ENCODE measurements around the gene SHROOM3. TPM values are rescaled to one million over a fixed set of nuclear protein-coding genes. Genes with fewer than 3 reads are reported as not detected.

SHROOM3 gene
- total and polyA plus RNA-seq, 10 donors: 0.37 to 23.9 (median 8.3) TPM

GRCh38 chr4:76765473-76766183 lies 330.6 kb downstream of the SHROOM3 start:
- WGBS, 5 donors: 81 to 88% (median 83%) methylated on average over 14 of the region's 14 CpGs
- intact Hi-C loops (cut with DNase I; ENCODE audit: low total_unique reads): no loop called here
- Histone ChIP-seq H3K4me3 (no peak overlapping the region), H3K4me1 (peaks cover 0 to 7% (median 0%) of the 10 kb centered on the region in 6 donors), H3K36me3 (peaks cover 0 to under 1% (median 0%) of the 10 kb centered on the region in 6 donors), H3K27ac (no peak overlapping the region), H3K27me3 (replicated peaks in 1 of 7) (no peaks in the 10 kb centered on the region), H3K9me3 (no peaks in the 10 kb centered on the region)
- DNase-seq: no peak
- TF ChIP-seq, protein P1, sequence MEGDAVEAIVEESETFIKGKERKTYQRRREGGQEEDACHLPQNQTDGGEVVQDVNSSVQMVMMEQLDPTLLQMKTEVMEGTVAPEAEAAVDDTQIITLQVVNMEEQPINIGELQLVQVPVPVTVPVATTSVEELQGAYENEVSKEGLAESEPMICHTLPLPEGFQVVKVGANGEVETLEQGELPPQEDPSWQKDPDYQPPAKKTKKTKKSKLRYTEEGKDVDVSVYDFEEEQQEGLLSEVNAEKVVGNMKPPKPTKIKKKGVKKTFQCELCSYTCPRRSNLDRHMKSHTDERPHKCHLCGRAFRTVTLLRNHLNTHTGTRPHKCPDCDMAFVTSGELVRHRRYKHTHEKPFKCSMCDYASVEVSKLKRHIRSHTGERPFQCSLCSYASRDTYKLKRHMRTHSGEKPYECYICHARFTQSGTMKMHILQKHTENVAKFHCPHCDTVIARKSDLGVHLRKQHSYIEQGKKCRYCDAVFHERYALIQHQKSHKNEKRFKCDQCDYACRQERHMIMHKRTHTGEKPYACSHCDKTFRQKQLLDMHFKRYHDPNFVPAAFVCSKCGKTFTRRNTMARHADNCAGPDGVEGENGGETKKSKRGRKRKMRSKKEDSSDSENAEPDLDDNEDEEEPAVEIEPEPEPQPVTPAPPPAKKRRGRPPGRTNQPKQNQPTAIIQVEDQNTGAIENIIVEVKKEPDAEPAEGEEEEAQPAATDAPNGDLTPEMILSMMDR (IDR thresholded peaks at IDR 0.05 in 8 of 11, conservative IDR thresholded peaks at IDR 0.05 in 3 of 11): no peak
- TF ChIP-seq POLR2AphosphoS5 (IDR thresholded peaks at IDR 0.05) (no peak), POLR2A (IDR thresholded peaks at IDR 0.05) (no peak)

GRCh38 chr4:76767983-76768382 lies 333.0 kb downstream of the SHROOM3 start:
- WGBS, 5 donors: 63 to 80% (median 77%) methylated on average over 2 of the region's 2 CpGs
- Histone ChIP-seq H3K9me3 (no peaks in the 10 kb centered on the region), H3K36me3 (peaks cover 0 to 17% (median 0%) of the 10 kb centered on the region in 6 donors), H3K27ac (no peak overlapping the region), H3K27me3 (replicated peaks in 1 of 7) (no peaks in the 10 kb centered on the region), H3K4me3 (no peak overlapping the region), H3K4me1 (peaks cover 0 to 7% (median 0%) of the 10 kb centered on the region in 6 donors)
- no peak for DNase-seq
- intact Hi-C loops (cut with DNase I; ENCODE audit: low total_unique reads): no loop called here
- TF ChIP-seq, protein P1 (IDR thresholded peaks at IDR 0.05 in 8 of 11, conservative IDR thresholded peaks at IDR 0.05 in 3 of 11): no peak
- TF ChIP-seq POLR2AphosphoS5 (IDR thresholded peaks at IDR 0.05) (no peak), POLR2A (IDR thresholded peaks at IDR 0.05) (no peak)

GRCh38 chr4:76772498-76773106 lies 337.6 kb downstream of the SHROOM3 start:
- no peak for TF ChIP-seq POLR2A (IDR thresholded peaks at IDR 0.05)
- TF ChIP-seq POLR2AphosphoS5 (IDR thresholded peaks at IDR 0.05): no peak
- TF ChIP-seq, protein P1 (IDR thresholded peaks at IDR 0.05 in 8 of 11, conservative IDR thresholded peaks at IDR 0.05 in 3 of 11): no peak
- Histone ChIP-seq H3K4me3 (no peak overlapping the region), H3K4me1 (no peaks in the 10 kb centered on the region), H3K27me3 (replicated peaks in 1 of 7) (no peaks in the 10 kb centered on the region), H3K9me3 (no peaks in the 10 kb centered on the region), H3K27ac (no peak overlapping the region), H3K36me3 (peaks cover 0 to 17% (median 0%) of the 10 kb centered on the region in 6 donors)
- no peak for DNase-seq
- 42 to 53% (median 47%) methylated on average over 5 of the region's 5 CpGs for WGBS, 5 donors
- intact Hi-C loops (cut with DNase I; ENCODE audit: low total_unique reads): no loop called here

DNA sequence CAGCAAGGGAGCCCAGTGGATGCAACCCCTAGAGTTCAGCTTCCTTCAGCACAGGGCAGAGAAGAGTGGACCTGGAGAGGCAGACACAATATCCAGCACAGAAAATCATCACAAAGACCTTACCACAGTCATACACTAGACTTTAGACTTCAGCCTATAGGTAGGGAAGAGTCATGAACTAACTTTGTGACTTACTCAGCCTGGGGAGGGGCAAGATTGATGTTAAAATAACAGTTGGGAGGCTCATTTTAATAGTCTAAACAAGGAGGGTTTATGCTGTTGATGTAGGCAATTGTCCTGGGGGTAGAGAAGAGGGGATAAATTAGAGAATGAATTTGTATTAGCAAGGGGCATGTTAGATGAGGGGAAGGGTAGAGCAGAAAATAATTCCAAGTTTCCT lies 338.7 kb downstream of the SHROOM3 start:
- intact Hi-C loops (cut with DNase I; ENCODE audit: low total_unique reads): no loop called here
- Histone ChIP-seq H3K4me3 (no peak overlapping the region), H3K36me3 (peaks cover 0 to 17% (median 0%) of the 10 kb centered on the region in 6 donors), H3K9me3 (no peaks in the 10 kb centered on the region), H3K4me1 (no peaks in the 10 kb centered on the region), H3K27ac (no peak overlapping the region), H3K27me3 (replicated peaks in 1 of 7) (no peaks in the 10 kb centered on the region)
- no peak for DNase-seq
- no peak for TF ChIP-seq POLR2AphosphoS5 (IDR thresholded peaks at IDR 0.05)
- TF ChIP-seq, protein P1 (IDR thresholded peaks at IDR 0.05 in 8 of 11, conservative IDR thresholded peaks at IDR 0.05 in 3 of 11): no peak
- TF ChIP-seq POLR2A (IDR thresholded peaks at IDR 0.05): no peak
